T-helper 9 cell (primary cell): ENCODE measurements around the gene ROPN1L.
"Not testable (repeated sequence)": the region's sequence is repeated elsewhere in the genome, so short reads cannot be mapped to it uniquely, and the experiment has no call there.

Source experiments
- DNase-seq: peaks from one replicate; pipeline ENCODE4 v3.0.0-alpha.2; 2020

ROPN1L gene

DNA sequence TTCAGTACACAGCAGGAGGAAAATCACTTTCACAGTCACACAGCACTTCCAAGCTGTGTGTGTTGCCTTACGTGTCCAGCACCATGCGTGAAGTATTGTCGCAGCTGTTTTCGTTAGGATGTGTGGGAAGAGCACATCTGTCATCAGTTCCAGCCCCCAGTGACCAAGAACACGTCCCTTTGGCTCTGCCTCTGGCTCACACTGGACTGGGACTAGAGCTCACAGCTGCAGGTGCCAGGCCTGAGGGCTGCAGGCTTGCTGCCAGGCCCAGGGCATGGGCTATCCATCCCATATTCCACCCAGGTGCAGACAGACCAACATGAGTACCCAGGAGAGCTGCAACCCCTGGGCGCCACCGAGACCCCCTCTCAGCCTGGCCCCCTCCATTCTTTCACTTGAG is 61.6 kb downstream of the ROPN1L start:
- no peak for DNase-seq

DNA sequence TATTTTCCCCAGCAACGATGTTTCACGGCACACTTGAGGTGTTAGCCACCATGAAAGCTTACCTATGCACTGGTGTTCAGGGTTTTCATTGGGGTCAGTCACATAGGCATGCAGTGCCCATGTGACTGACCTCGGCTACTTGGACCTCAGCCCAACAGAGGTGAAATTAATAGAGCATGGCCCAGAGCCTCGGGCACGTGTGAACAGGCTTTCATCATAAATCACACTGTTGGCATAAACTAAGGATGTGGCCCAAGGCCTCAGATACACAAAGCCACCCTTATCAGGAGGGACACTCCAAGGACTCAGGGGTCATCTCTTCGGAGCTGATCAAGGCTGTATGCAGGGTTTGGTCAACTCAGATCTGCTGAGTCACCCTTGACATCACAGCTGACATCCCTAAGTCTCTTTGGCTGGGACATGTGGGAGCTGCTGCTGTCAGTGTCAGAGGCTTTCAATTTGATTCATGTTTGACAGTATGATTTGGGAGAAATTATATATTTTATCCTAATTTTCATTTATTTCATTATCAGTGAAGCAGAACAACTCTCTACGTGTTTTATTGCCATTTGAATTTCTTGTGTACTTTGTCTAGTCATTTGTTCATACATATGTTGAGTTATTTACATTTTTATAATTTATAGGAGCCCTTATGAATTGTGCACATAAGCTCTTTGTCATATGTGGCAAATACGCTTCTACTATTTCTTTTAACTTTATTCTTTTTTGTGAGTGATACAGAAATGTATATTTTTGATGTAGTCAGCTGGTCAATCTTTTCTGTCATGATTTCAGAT is 62.5 kb downstream of the ROPN1L start:
- DNase-seq, result no peak

- DNase-seq, result no peak
Measured at GRCh38 chr5:10505517-10506095, 63.9 kb downstream of the ROPN1L start.

DNA sequence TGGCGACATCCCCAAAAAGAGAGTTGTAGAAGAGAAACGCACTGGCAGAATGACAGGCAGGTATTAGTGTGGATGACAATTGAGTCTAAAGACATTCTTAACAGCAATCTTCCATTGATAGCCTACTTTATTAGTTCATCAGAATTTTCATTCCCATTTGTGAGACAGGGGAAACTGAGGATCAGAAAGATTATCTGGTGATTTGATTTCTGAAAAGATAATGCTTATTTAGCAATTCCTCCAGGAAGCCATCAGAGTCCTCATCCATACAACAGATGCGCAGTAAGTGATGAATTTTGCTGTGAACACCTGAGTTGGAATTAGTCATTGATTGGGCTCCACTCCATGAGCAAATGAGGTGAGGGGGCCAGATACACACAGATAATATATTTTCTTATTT is 64.9 kb downstream of the ROPN1L start:
- DNase-seq, result no peak

DNA sequence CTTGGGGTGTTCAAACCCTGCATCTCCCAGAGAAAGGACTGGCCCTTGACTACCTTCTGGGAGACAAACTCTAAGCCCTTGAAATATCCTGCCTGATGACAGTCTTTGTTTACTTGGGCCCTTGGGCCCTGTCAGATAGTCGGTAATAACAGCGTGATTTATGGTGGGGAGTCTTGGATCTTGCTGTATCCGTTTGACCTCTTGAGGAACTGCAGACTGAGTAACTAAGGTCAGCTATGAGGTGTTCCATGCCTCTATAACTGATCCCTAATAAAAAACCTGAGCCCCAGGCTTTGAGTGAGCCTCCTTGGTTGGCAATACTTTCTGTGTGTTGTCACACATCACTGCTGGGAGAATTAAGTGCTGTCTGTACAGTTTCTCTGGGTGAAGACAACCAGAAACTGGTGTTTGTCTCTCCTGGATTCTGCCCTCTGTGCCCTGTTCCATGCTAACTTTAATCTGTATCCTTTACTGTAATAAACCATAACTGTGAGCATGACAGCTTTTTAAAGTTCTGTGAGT is 66.0 kb downstream of the ROPN1L start:
- no peak for DNase-seq

- DNase-seq, result no peak
Measured at GRCh38 chr5:10509575-10509974, 67.9 kb downstream of the ROPN1L start.

DNA sequence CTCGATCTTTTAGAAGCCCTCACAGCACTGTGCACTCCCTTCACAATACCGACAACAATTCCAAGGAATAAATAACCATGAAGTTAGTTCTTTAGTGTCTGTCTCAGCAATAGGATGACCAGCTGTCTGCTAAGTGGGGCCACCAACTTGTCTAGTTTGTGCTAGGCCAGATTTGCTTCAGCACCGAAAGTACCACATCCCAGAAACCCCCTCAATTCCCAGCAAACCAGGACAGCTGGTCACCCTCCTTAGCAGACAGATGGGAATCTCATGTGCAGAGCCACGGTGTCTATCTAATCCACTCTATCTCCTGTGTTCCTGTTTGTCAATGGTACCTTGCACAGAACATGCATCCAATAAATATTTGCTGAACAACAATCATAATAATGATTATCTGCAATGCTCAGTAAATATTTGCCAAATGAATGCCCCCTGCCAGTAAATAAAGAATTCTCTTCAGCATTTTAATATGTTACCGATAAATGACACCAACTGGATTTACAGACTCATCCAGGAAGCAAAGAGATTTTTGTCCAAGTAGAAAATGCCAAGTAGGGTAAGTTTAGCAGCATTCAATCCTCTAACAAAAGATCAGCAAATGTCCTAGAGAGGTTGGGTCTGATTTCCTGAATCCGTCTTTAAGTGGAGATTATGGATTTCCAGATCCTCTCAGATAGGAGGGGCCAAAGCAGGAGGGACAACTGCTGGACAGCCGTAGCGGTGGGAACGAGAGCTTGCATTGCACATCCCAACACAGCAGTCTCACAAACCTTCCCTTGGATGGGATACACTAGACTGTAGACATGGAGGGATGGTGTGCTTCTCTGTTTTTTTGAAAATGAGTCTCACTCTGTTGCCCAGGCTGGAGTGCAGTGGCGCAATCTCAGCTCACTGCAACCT is 70.3 kb downstream of the ROPN1L start:
- DNase-seq, result no peak

DNA sequence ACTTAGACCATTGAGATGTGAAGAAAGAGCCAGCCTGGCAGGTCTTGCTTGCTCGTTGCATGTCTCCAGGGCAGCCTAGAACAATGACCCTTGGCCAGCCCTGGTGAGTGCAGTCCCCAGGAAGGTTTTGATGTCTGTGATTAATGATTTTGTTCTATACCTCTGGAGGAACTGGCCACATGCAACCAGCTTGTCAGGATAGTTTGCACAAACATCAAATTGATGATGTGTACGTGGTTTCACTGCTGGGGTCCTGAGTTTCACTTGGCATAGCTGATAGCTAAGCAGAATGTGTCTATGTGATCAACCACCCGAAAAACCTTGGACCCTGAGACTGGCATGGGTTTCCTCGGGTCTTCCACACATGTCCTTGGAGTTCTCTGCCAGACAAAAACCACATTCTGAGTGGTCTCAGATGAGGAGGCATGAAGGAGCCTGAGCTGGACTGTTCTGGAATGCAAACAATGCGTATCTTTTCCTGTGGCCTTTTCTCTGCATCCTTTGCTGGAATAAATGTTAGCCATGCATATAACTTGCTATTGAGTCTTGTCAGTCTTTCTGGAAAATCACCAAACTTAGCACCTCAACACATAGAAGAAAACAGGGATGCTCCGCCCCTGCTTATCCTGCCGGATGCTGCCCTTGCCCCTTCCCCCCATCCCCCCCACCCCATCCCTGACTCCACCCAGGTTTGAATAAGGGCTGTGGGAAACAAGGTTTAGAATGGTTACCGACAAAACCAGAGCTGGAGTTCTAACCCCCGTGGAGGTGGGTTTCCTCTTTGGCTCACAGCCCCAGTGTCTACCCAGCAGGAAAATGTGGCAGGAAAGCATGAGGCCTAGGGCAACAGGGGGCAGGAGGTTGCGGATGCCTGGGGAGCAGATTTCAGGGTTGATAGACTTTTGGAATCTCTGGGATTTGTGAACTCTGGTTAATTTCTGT is 72.1 kb downstream of the ROPN1L start:
- no peak for DNase-seq

DNA sequence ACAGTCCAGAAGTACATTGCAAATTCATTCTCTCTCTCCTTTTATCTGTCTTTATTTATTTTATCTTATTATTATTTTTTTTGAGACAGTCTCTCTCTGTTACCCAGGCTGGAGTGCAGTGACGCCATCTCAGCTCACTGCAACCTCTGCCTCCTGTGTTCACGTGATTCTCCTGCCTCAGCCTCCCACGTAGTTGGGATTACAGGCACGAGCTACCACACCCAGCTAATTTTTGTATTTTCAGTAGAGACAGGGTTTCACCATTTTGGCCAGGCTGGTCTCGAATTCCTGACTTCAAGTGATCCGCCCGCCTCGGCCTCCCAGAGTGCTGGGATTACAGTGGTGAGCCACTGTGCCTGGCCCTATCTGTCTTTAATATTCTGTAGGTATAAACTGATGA is 72.9 kb downstream of the ROPN1L start:
- DNase-seq, result not testable (repeated sequence)
